ENCODE results near the gene POC1A.

- TF ChIP-seq ZNF384 (IDR thresholded peaks at IDR 0.05) (no peak), NFRKB (IDR thresholded peaks at IDR 0.05) (no peak)
Measured at GRCh38 chr3:52130966-52131622, 23.1 kb downstream of the POC1A start.

All from HEK293T (cell line).